HFFc6 (cell line): ENCODE data around the gene TMEM204. TPM values are rescaled to one million over a fixed set of nuclear protein-coding genes. Genes with fewer than 3 reads are reported as not detected.

Source experiments
- DNase-seq: peaks from one replicate; pipeline ENCODE4 v3.0.0-alpha.2; 2018
- H3K27ac Mint-ChIP-seq: 2 replicates; pipeline ENCODE4 v1.8.0; 2020; ENCODE audit warnings: mild to moderate bottlenecking, mixed read lengths
- H3K27me3 Mint-ChIP-seq: 2 replicates; pipeline ENCODE4 v1.8.0; 2021; ENCODE audit warnings: mild to moderate bottlenecking, moderate library complexity, mixed read lengths; ENCODE audit not compliant: insufficient read depth
- H3K36me3 Mint-ChIP-seq: 2 replicates; pipeline ENCODE4 v1.8.0; 2021; ENCODE audit warnings: low read depth, mixed read lengths
- H3K4me1 Mint-ChIP-seq: 2 replicates; pipeline ENCODE4 v1.8.0; 2020; ENCODE audit warnings: low read depth, mixed read lengths
- H3K4me3 Mint-ChIP-seq: 2 replicates; pipeline ENCODE4 v1.8.0; 2020; ENCODE audit warnings: mild to moderate bottlenecking, moderate library complexity, mixed read lengths
- H3K9me3 Mint-ChIP-seq: 2 replicates; pipeline ENCODE4 v1.8.0; 2020; ENCODE audit warnings: mild to moderate bottlenecking, mixed read lengths
- total RNA-seq, 6 experiments: library from RNA; stranded (reverse); fragmentation: NEBNext Ultra II Directional; extraction: Animal tissue kit (Norgen Biotek cat#: 25700); gene quantifications; 2 replicates in 1 of 6; 3 replicates in 5 of 6; pipeline ENCODE4 v1.2.3, GENCODE V29; 2021
- TF ChIP-seq, protein P1 (sequence below): fragments of 200-600 bp; sonication (generic); IDR thresholded peaks from 2 replicates; pipeline ENCODE4 v1.5.0; 2021; ENCODE audit warnings: antibody characterized with exemption, mild to moderate bottlenecking

TMEM204 gene
- total RNA-seq, 6 experiments from 2014 or later = 15.4 to 28.5 (median 16.2) TPM

DNA sequence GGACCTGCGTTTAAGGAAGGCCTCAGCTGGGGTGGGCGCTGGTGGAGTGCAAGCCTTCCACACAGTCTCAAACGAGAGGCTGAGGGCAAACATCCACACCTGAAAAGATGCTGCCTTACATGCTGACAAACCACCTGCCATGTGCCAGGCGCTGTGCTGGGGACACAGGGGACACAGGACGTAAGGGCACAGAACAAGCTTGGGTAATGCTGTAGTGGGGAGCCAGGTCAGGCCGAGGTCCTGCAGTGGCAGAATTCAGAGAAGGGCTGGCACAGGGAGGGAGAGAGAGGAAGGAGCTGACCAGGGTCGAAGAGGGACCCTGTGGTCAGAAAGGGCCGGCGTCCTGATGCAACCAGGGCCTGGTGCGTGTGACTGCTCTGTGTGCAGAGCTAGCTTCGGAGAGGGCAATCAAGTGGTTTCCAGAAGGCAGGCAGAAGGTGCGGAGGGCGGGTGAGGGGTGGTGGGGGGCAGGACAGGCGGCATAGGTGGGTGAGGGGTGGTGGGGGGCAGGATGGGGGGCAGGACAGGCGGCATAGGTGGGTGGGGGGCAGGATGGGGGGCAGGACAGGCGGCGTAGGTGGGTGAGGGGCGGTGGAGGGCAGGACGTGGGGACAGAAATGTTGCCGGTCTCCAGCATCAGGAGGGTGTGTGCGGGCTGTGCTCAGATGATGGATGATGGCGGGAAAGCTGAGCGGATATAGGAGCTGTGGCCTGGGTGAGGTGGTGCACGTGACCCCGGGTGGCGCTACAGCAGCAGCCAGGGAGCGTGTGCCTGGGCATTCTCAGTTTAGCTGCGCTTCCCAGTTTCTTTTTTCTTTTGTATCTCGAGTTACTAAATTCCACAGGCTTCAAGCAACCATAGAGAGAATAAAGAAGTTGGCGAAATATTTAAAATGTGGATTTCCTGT, 21.6 kb upstream of the TMEM204 start:
- no peak for DNase-seq
- TF ChIP-seq, protein P1, sequence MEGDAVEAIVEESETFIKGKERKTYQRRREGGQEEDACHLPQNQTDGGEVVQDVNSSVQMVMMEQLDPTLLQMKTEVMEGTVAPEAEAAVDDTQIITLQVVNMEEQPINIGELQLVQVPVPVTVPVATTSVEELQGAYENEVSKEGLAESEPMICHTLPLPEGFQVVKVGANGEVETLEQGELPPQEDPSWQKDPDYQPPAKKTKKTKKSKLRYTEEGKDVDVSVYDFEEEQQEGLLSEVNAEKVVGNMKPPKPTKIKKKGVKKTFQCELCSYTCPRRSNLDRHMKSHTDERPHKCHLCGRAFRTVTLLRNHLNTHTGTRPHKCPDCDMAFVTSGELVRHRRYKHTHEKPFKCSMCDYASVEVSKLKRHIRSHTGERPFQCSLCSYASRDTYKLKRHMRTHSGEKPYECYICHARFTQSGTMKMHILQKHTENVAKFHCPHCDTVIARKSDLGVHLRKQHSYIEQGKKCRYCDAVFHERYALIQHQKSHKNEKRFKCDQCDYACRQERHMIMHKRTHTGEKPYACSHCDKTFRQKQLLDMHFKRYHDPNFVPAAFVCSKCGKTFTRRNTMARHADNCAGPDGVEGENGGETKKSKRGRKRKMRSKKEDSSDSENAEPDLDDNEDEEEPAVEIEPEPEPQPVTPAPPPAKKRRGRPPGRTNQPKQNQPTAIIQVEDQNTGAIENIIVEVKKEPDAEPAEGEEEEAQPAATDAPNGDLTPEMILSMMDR = no peak
- Mint-ChIP-seq H3K4me1 (no peaks in the 10 kb centered on the region), H3K27me3 (peaks cover 3% of the 10 kb centered on the region), H3K36me3 (peaks cover 22% of the 10 kb centered on the region), H3K9me3 (peaks cover 13% of the 10 kb centered on the region), H3K4me3 (no peak overlapping the region), H3K27ac (no peak overlapping the region)

DNA sequence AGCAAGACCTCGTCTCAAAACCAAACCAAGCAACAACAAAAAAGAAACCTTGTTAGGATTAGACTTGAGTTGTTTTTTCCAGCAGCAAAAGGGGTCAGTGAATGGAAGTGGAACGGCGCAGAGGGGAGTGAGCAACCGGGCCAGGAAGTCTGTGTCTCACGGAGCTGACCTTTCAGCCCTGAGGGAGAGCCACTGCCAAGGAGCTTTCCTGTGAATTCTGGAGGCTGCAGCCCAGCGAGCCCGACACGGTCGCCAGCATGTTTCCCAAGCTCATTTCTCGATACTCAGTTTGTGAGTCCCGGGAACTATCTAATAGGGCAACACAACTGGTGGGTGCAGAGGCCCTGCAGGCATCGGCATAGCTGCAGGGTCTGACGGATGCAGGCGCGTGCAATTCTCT, 20.7 kb upstream of the TMEM204 start:
- H3K9me3 Mint-ChIP-seq = peaks cover 13% of the 10 kb centered on the region

DNA sequence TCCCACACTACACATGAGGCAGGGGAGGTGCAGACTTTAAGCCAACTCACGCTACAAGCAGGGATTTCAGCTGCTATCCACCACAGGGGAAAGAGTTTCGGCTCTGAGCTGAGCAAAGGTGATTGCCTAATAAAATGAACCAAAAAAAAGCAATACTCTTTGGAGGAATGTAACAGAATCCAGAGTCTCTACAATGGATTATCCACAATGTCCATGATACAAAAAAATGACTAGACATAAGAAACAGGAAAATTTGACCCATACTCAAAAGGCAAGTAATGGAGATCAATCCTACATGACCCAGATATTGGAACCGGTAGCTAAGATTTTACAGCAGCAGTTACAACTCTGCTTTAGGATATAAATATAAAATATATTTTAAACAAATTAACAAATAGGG, 19.0 kb upstream of the TMEM204 start:
- DNase-seq = no peak
- TF ChIP-seq, protein P1 = no peak
- no peak overlapping the region for H3K27ac Mint-ChIP-seq
- H3K4me1 Mint-ChIP-seq = no peaks in the 10 kb centered on the region
- H3K9me3 Mint-ChIP-seq = peaks cover 13% of the 10 kb centered on the region
- peaks cover 22% of the 10 kb centered on the region for H3K36me3 Mint-ChIP-seq
- no peak overlapping the region for H3K4me3 Mint-ChIP-seq
- H3K27me3 Mint-ChIP-seq = peaks cover 3% of the 10 kb centered on the region

More for the DNA sequence above, 20.7 kb upstream of the TMEM204 start:
- peaks cover 3% of the 10 kb centered on the region for H3K27me3 Mint-ChIP-seq
- TF ChIP-seq, protein P1 = no peak
- DNase-seq = no peak
- H3K36me3 Mint-ChIP-seq = peaks cover 22% of the 10 kb centered on the region
- no peak overlapping the region for H3K27ac Mint-ChIP-seq
- no peak overlapping the region for H3K4me3 Mint-ChIP-seq
- no peaks in the 10 kb centered on the region for H3K4me1 Mint-ChIP-seq

DNA sequence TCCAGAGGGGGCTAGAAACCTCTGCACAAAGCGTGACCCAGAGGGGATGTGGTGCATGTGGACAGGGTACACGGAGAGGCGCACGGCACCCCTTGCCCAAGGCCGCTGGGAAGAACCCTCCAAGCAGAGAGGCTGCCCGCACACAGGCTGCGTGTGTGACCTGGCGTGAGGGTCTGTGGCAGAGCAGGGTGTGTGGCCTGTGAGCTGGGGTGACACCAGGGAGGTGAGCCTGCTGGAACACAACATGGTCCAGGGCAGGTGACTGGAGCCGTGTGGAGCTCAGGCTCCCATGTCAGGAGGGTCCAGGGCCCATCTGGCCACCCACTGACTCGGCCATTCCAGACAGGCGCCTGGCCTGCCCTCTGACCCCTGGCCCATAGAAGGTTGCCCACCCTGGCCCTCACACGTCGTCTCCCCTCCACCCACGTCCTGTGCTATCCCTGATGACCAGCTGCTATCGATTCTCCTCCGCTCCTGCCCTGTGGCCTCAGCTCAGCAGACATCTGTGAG, 14.8 kb upstream of the TMEM204 start:
- TF ChIP-seq, protein P1 = no peak
- no peak overlapping the region for H3K4me3 Mint-ChIP-seq
- H3K4me1 Mint-ChIP-seq = no peaks in the 10 kb centered on the region
- H3K27me3 Mint-ChIP-seq = peaks cover 2% of the 10 kb centered on the region; the same call in 1 of the 2 replicates
- H3K9me3 Mint-ChIP-seq = peaks cover 8% of the 10 kb centered on the region
- no peak for DNase-seq
- peaks cover 9% of the 10 kb centered on the region; the same call in 1 of the 2 replicates for H3K36me3 Mint-ChIP-seq
- no peak overlapping the region for H3K27ac Mint-ChIP-seq

DNA sequence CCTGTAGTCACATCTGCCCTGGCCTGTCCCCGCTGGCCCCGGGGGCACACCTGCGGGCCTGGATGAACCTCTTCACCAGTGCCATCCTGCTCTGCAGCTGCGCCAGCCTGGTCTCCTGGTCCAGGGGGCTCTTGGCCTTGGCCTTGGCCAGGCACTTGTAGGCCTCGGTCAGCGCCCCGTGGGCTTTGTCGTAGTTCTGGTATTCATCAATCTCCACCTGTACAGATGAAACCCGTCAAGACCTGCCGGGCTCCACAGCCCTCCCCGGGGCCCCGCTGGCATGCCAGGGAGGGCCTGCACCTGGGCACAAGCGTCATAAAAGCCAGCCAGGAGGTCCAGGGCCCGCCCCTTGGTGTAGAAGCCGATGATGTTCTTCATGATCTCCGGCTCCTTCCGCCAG, 13.6 kb upstream of the TMEM204 start:
- no peak overlapping the region for H3K27ac Mint-ChIP-seq
- H3K36me3 Mint-ChIP-seq = peaks cover 3% of the 10 kb centered on the region; the same call in 1 of the 2 replicates
- no peak for DNase-seq
- H3K4me1 Mint-ChIP-seq = no peaks in the 10 kb centered on the region
- no peaks in the 10 kb centered on the region; the same call in 1 of the 2 replicates for H3K27me3 Mint-ChIP-seq
- TF ChIP-seq, protein P1 = no peak
- peaks cover 2% of the 10 kb centered on the region; the same call in 1 of the 2 replicates for H3K9me3 Mint-ChIP-seq
- no peak overlapping the region for H3K4me3 Mint-ChIP-seq
